Activated naive CD4-positive, alpha-beta T cell treated with anti-CD3 and anti-CD28 coated beads, Interleukin-2, amount 10 ng/mL, durations not matched to agents 7 days and 5 days (primary cell): ENCODE measurements around the gene EML6.
"Not testable (repeated sequence)": the region's sequence is repeated elsewhere in the genome, so short reads cannot be mapped to it uniquely, and the experiment has no call there.

Experiments used
- CTCF ChIA-PET: fragments of 350-600 bp; sonication (Branson Sonifier 250); formaldehyde crosslinking; loops from one replicate; lab custom pipeline; 2021; ENCODE audit warnings: antibody characterized with exemption; lab: Charles Lee
- DNase-seq: peaks from one replicate; pipeline ENCODE4 v3.0.0-alpha.2; 2020
- H3K27ac Mint-ChIP-seq: one replicate; pipeline ENCODE4 v1.8.0; 2021; ENCODE audit warnings: mild to moderate bottlenecking, moderate library complexity, mixed read lengths
- H3K27me3 Mint-ChIP-seq: one replicate; pipeline ENCODE4 v1.8.0; 2021; ENCODE audit warnings: mild to moderate bottlenecking, mixed read lengths
- H3K36me3 Mint-ChIP-seq: one replicate; pipeline ENCODE4 v1.8.0; 2021; ENCODE audit warnings: mixed read lengths
- H3K4me1 Mint-ChIP-seq: one replicate; pipeline ENCODE4 v1.8.0; 2021; ENCODE audit warnings: mixed read lengths
- H3K4me3 Mint-ChIP-seq: one replicate; pipeline ENCODE4 v1.8.0; 2021; ENCODE audit warnings: mild to moderate bottlenecking, moderate library complexity, mixed read lengths
- H3K9me3 Mint-ChIP-seq: one replicate; pipeline ENCODE4 v1.8.0; 2021; ENCODE audit warnings: mixed read lengths

The EML6 gene

DNA sequence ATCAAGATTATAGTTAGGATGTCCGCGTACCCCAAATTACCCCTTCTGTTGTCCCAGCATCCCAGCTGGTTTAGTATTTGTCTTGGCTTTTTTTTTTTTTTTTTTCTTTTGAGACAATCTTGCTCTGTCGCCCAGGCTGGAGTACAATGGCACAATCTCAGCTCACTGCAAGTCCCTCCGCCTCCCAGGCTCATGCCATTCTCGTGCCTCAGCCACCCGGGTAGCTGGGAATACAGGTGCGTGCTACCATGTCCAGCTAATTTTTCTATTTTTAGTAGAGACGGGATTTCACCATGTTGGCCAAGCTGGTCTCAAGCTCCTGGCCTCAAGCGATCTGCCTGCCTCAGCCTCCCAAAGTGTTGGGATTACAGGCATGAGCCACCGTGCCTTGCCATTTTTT lies 118.0 kb downstream of the EML6 start:
- DNase-seq, H3K36me3 Mint-ChIP-seq, H3K27me3 Mint-ChIP-seq, H3K27ac Mint-ChIP-seq, H3K9me3 Mint-ChIP-seq, H3K4me3 Mint-ChIP-seq, H3K4me1 Mint-ChIP-seq: not testable (repeated sequence)
- CTCF ChIA-PET: interaction anchor here (0.6 kb wide), 1 partner anchor 114 kb away, joined by 3 read pairs; no protein-coding TSS in a partner anchor

DNA sequence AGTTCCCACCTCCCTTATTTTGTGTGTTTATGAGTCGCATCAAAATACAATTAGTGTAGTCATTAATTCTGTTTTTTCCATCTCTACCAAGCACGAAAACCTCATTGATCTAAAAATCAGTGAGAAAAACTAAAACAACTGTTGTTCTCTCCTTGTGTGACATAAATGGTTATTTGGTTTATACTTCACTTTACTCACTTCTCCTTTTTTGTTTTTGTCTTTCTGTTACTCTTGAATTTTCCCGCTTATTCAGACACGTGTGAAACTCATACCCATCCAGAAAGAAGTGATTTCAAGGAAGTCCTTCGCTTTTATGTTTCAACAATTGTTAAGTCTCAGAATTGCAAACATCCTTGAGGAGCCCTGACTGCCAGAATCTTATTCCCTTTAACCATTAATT lies 121.6 kb downstream of the EML6 start:
- Mint-ChIP-seq H3K27me3 (no peaks in the 10 kb centered on the region), H3K27ac (no peak overlapping the region), H3K9me3 (no peaks in the 10 kb centered on the region), H3K4me1 (no peaks in the 10 kb centered on the region), H3K36me3 (no peaks in the 10 kb centered on the region), H3K4me3 (no peak overlapping the region)
- CTCF ChIA-PET: no interaction called here
- no peak for DNase-seq

DNA sequence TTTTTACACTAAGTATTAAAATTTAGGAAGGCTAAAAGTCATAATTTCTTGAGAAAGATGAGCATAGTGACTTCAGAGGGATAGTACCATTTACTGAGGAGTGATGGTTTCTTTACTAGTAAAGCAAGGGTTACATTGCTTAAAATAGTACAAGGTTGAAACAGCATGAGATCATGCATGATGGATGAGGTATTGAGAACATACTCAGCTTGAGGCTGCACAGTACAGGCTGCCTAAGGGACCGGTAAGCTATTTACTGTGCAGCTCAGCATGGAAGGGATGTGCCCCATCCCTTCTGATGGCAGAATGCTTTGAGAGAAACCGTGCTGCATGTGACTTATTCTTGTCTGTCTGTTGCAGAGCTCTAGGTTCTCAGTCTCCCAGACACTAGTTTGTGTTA lies 122.1 kb downstream of the EML6 start:
- Mint-ChIP-seq H3K9me3 (no peaks in the 10 kb centered on the region), H3K4me1 (no peaks in the 10 kb centered on the region), H3K36me3 (no peaks in the 10 kb centered on the region), H3K4me3 (no peak overlapping the region), H3K27me3 (no peaks in the 10 kb centered on the region), H3K27ac (no peak overlapping the region)
- DNase-seq: no peak
- CTCF ChIA-PET: no interaction called here

DNA sequence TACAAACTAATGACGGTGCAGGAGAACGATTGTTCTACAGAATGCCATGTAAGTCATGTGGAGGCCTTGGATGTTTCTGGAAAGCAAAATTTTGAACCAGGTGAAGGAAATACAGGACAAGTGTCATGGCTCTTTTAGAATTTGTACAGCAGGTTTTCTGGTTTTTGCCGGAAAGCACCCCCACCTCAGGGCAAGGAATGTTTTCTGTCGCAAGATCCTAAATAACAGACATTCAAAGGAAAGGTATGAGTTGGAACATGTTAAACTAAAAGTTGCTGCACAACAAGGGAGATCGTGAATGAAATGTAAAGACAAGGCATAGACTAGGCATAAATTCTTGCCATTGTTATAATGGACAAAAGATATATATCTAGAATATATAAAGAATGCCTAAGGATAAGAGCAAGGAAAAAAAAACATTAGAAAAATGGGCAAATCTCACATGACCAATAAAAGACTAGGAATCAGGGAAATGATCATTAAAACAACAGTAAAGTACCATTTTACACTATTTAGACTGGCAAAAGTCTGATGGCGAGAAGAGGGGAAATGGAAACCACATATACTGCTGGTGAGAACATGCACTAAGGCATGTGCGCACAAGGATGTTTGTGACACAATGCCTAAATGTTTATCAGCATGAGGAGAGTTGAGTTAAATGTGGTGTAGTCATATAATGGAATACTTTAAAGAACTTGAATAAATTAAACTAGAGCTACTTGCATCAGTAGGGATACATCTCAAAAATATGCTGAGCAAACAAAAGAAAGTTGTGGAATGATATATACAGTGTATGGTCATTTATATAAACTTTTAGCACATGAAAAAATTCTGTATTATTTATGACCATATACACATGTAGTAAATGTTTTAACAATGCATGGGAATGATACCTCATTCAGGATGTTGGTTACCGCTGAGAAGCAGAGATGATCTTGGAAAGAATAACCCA lies 127.0 kb downstream of the EML6 start:
- no peaks in the 10 kb centered on the region for H3K36me3 Mint-ChIP-seq
- no peaks in the 10 kb centered on the region for H3K9me3 Mint-ChIP-seq
- no peak overlapping the region for H3K27ac Mint-ChIP-seq
- DNase-seq: no peak
- H3K4me3 Mint-ChIP-seq: no peak overlapping the region
- H3K4me1 Mint-ChIP-seq: no peaks in the 10 kb centered on the region
- CTCF ChIA-PET: interaction anchor here (1.5 kb wide), 1 partner anchor 12 kb away, joined by 6 read pairs; no protein-coding TSS in a partner anchor
- H3K27me3 Mint-ChIP-seq: peaks cover 3% of the 10 kb centered on the region

DNA sequence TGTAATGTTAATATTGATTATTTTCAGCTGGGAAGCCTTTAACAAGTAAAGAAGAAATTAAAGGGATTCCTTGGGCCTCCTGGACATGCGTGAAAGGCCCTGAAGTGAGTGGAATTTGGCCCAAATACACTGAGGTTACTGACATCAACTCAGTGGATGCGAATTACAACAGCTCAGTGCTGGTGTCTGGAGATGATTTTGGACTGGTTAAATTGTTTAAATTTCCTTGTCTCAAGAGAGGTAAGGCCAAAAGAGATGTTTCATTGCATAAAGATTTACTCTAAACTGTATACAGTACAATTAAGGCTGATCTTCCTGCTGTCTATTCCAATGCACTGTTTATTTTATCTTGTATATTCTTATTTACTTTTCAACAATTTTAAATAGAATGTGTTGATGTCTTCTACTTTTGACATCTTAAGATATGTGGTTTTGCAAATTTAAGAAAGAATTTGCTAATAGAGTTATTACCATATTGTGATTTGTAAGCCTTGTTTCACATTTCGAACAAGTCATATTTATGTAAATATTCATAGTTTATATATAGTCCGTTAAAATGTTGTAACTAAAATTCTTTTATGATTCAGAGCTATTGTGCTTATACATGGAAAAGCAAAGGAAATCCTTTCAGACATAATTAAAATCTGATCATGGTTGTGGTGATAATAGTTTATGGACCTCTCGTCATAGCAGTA lies 130.3 kb downstream of the EML6 start:
- no peaks in the 10 kb centered on the region for H3K9me3 Mint-ChIP-seq
- CTCF ChIA-PET: no interaction called here
- DNase-seq: no peak
- no peaks in the 10 kb centered on the region for H3K36me3 Mint-ChIP-seq
- no peak overlapping the region for H3K27ac Mint-ChIP-seq
- H3K4me1 Mint-ChIP-seq: no peaks in the 10 kb centered on the region
- H3K27me3 Mint-ChIP-seq: peaks cover 3% of the 10 kb centered on the region
- H3K4me3 Mint-ChIP-seq: no peak overlapping the region

DNA sequence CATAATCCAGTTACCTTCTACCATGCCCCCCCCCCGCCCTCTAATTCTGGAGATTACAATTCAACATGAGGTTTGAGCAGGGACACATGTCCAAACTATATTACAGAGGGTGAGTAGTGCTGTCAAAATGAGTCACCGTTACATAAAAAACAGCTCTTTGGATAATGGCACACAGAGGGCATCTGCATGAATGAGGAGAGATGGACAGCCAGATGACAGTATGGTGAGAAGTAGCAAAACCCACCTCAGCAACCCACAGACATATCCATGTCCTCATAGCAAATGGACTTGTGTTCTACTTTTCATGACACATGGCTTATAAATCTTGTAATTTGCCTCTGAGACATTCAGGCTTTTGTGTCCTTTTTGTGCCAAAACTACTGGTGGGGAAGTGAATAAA lies 132.0 kb downstream of the EML6 start:
- no peak overlapping the region for H3K27ac Mint-ChIP-seq
- DNase-seq: no peak
- H3K36me3 Mint-ChIP-seq: no peaks in the 10 kb centered on the region
- no peaks in the 10 kb centered on the region for H3K9me3 Mint-ChIP-seq
- peaks cover 3% of the 10 kb centered on the region for H3K27me3 Mint-ChIP-seq
- H3K4me3 Mint-ChIP-seq: no peak overlapping the region
- CTCF ChIA-PET: no interaction called here
- no peaks in the 10 kb centered on the region for H3K4me1 Mint-ChIP-seq

DNA sequence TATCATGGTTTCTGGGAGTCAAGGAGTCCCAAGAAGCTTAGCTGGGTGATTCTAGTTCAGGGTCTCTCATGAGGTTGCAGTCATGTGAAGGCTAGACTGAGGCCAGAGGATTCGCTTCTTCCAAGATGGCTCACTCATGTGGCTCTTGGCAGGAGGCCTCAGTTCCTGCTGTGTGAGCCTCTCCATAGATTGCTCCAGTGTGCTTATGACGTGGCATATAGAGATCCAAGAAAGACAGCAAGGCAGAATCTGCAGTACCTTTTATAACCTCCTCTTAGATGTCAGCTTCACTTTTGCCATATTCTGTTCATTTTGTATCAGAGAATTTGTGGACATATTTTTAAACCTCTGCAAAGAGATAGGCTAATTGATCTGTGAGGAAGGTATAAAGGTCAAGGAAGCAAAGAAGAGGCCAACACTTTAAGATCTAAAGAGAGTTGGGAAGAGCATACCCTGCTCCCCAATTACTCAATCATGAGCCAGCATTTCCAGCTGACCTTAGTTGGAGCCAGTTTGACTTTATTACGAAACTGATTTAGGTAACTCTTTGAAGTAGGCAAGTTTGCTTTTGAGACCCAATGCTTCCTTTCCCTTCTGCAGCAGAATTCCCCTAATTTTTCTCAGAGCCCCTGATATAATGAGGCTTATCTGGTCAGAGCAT lies 134.7 kb downstream of the EML6 start:
- no peaks in the 10 kb centered on the region for H3K4me1 Mint-ChIP-seq
- CTCF ChIA-PET: interaction anchor here (1.7 kb wide), 1 partner anchor 19 kb away, joined by 4 read pairs; no protein-coding TSS in a partner anchor
- H3K9me3 Mint-ChIP-seq: no peaks in the 10 kb centered on the region
- no peaks in the 10 kb centered on the region for H3K36me3 Mint-ChIP-seq
- no peak overlapping the region for H3K27ac Mint-ChIP-seq
- H3K27me3 Mint-ChIP-seq: no peaks in the 10 kb centered on the region
- no peak overlapping the region for H3K4me3 Mint-ChIP-seq
- no peak for DNase-seq

DNA sequence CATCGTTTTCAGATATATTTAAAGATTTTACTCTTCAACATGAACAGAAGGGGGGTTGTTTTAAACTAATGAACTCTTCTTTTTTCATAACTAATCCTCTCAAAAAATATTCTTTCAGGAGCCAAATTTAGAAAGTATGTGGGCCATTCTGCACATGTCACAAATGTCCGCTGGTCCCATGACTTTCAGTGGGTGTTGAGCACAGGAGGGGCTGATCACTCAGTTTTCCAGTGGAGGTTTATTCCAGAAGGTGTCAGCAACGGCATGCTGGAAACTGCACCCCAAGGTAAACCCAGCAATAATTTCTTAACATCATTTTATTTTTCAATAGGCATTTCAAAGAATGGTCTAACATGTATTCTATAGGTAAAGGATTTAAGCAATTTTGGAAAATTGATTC lies 136.0 kb downstream of the EML6 start:
- no peak for DNase-seq
- CTCF ChIA-PET: interaction anchor here (0.7 kb wide), 1 partner anchor 21 kb away, joined by 3 read pairs; no protein-coding TSS in a partner anchor
- Mint-ChIP-seq H3K9me3 (no peaks in the 10 kb centered on the region), H3K27ac (no peak overlapping the region), H3K27me3 (no peaks in the 10 kb centered on the region), H3K4me3 (no peak overlapping the region), H3K36me3 (no peaks in the 10 kb centered on the region), H3K4me1 (no peaks in the 10 kb centered on the region)

DNA sequence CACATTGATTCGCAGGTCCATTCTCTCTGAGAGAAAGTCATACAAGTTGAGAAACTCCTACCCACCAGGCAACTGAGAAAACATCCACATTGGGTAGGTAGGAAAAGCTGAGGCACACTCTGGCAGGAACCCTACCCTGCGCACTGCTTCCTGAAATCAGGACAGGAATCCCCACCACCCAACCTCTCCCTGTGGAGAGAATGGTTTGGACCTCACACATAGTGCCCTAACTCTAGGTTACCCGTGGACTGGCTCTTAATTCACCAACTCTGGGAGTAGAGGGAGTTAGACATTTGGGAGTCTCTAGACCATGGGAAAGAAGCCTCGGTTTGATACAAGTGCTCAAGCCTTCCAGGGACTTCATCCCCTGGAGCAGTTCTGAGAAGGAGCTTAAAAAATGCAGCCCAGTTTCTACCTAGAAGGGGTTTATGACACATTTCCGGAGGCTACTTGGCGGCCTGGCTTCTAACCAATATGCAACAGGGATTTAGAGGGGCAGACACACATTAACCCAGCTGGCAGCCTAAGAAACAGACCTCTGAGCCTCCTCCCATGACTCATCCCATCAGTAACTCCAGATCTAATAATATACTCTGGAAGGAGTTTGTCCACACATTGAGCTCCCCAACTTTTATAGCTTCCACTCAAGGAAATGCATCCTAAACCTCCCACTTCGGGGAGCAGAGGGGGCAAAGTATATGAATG lies 136.7 kb downstream of the EML6 start:
- no peaks in the 10 kb centered on the region for H3K9me3 Mint-ChIP-seq
- H3K27me3 Mint-ChIP-seq: no peaks in the 10 kb centered on the region
- H3K36me3 Mint-ChIP-seq: no peaks in the 10 kb centered on the region
- no peak for DNase-seq
- CTCF ChIA-PET: no interaction called here
- no peak overlapping the region for H3K4me3 Mint-ChIP-seq
- H3K4me1 Mint-ChIP-seq: no peaks in the 10 kb centered on the region
- no peak overlapping the region for H3K27ac Mint-ChIP-seq

DNA sequence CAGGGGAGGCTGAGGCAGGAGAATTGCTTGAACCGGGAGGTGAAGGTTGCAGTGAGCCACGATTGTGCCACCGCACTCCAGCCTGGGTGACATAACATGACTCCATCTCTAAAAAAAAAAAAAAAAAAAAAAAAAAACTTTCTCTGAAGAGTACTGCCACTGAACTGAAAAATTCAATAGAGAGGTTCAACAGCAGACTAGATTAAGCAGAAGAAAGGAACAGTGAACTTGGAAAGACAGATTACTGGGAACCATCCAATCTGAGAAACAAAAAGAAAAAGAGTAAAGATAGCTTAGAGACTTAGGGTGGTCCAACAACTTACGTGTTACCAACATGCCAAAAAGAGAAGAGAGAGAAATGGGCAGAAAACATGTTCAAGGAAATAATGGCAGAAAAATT lies 138.8 kb downstream of the EML6 start:
- Mint-ChIP-seq H3K4me3 (no peak overlapping the region), H3K36me3 (no peaks in the 10 kb centered on the region), H3K9me3 (no peaks in the 10 kb centered on the region), H3K27me3 (no peaks in the 10 kb centered on the region), H3K27ac (no peak overlapping the region), H3K4me1 (peaks cover 6% of the 10 kb centered on the region)
- CTCF ChIA-PET: no interaction called here
- DNase-seq: no peak

DNA sequence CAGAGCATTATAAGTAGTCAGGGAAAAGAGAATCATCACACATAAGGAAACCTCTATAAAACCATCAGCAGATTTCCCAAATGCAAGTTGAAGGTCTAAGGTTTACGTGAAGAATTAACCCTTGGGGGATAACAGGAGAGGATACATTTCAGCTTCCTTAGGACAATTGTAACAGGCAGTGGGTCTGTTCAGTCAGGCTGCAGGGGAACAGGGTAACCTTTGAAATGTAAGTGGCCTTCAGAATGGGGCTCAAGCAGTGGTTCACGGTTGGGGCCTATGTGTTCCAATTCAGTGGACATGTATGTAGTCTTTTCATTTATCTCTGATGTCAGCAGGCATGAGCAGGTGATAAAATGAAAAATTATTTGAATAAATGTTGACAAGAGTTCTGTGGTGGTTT lies 139.3 kb downstream of the EML6 start:
- no peaks in the 10 kb centered on the region for H3K36me3 Mint-ChIP-seq
- CTCF ChIA-PET: no interaction called here
- H3K27me3 Mint-ChIP-seq: no peaks in the 10 kb centered on the region

DNA sequence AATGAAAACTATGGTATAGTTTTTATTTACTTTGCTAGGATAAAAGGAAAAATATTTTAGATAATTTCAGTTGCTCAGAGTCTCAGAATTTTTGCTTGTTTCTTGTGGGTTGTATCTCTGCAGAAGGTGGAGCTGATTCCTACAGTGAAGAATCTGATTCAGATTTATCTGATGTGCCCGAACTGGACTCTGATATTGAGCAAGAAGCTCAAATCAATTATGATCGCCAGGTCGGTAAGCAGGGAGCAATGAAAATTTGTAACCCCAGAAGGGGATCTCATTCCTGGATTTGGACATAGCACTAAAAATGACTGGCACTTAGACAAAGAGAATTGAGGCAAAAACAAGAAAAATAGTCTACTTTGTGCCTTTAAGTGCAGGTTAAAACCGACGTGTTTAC lies 140.2 kb downstream of the EML6 start:
- no peaks in the 10 kb centered on the region for H3K9me3 Mint-ChIP-seq
- H3K27me3 Mint-ChIP-seq: no peaks in the 10 kb centered on the region
- CTCF ChIA-PET: no interaction called here
- H3K4me3 Mint-ChIP-seq: no peak overlapping the region
- no peaks in the 10 kb centered on the region for H3K36me3 Mint-ChIP-seq
- peaks cover 6% of the 10 kb centered on the region for H3K4me1 Mint-ChIP-seq
- H3K27ac Mint-ChIP-seq: no peak overlapping the region
- DNase-seq: no peak

More for the DNA sequence above, 139.3 kb downstream of the EML6 start:
- Mint-ChIP-seq H3K4me1 (peaks cover 6% of the 10 kb centered on the region), H3K27ac (no peak overlapping the region), H3K9me3 (no peaks in the 10 kb centered on the region), H3K4me3 (no peak overlapping the region)
- DNase-seq: no peak

DNA sequence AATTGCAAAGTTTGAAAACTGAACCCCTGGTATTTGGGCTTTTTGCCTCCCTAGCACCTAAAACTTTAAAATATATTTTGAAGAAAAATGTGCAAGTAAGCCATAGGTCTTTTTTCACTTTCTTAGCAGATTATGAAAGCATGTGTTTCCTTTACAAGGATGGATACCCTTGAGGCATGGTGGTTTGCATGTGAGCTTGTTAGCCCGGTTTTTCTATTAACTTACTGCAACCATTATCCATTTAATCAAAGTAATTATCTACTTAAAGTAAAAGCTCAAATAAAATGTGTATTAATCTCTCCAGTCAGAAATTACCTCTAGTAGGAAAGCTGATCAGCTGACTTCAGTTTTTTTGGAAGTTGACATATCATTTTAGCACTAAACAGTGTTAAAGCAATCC lies 140.6 kb downstream of the EML6 start:
- Mint-ChIP-seq H3K27me3 (no peaks in the 10 kb centered on the region), H3K36me3 (no peaks in the 10 kb centered on the region), H3K9me3 (no peaks in the 10 kb centered on the region), H3K27ac (no peak overlapping the region), H3K4me1 (peaks cover 6% of the 10 kb centered on the region), H3K4me3 (no peak overlapping the region)
- CTCF ChIA-PET: no interaction called here
- no peak for DNase-seq

DNA sequence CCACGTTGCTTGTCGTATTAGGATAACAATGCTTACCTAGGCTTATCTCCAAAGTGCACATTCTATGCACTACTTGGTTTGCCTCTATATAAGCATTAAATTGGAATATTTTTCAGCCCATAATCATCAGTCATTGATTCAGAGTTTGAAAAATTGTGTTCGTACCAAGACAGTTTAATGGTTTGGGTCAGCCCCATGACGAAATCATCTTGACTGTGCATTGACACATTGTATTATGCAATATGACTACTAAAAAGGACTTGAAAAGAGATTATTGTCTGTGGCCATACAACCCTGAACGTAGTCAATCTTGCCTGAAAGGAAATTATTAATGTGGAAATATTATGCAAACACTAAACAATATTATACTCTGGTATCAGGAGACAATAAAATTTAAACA lies 141.3 kb downstream of the EML6 start:
- no peaks in the 10 kb centered on the region for H3K9me3 Mint-ChIP-seq
- no peak overlapping the region for H3K27ac Mint-ChIP-seq
- no peaks in the 10 kb centered on the region for H3K36me3 Mint-ChIP-seq
- no peak overlapping the region for H3K4me3 Mint-ChIP-seq
- no peaks in the 10 kb centered on the region for H3K27me3 Mint-ChIP-seq
- CTCF ChIA-PET: no interaction called here
- DNase-seq: no peak
- peaks cover 6% of the 10 kb centered on the region for H3K4me1 Mint-ChIP-seq
